ENCODE measurements around the gene ACER1.

GRCh38 chr19:6343462-6343861 lies 10.1 kb upstream of the ACER1 start:
- TF ChIP-seq CTCF (IDR thresholded peaks at IDR 0.05) (no peak), POLR2A (IDR thresholded peaks at IDR 0.05) (no peak)

Measured in uterus (tissue), 2 donors.